Measurements from ENCODE around the gene ABHD15. TPM values are rescaled to one million over a fixed set of nuclear protein-coding genes. Genes with fewer than 3 reads are reported as not detected.
A peak's percentile ranks its signal among the peaks of the same experiment; 100 is the strongest.

The ABHD15 gene
- total and polyA plus RNA-seq, 2 donors (not counting 1 experiment from before 2014, with no cell fraction given), result 10.9 to 44.1 TPM

DNA sequence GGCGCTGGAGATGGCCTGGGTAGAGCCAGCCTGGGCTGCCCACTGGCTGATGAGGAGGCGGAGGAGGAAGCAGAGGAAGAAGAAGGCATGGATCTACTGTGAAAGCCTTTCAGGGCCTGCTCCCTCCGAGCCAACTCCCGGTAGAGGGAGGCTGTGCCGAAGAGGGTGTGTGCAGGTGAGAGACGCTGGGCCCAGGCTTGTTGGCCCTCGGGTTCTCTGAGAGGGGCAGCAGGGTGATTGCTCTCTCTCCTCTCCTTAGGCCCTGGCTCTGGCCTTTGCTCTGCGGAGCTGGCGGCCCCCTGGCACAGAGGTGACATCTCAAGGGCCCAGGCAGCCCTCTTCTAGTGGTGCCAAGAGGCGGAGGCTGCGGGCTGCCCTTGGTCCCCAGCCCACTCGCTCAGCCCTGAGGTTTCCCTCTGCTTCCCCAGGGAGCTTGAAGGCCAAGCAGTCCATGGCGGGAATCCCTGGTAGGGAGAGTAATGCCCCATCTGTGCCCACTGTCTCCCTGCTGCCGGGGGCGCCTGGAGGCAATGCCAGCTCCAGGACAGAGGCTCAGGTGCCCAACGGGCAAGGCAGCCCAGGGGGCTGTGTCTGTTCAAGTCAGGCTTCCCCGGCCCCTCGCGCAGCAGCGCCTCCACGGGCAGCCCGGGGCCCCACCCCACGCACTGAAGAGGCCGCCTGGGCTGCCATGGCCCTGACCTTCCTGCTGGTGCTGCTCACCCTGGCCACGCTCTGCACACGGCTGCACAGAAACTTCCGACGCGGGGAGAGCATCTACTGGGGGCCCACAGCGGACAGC is 5.2 kb upstream of the ABHD15 start:
- ChIA-PET CTCF (interaction anchor here (0.6 to 24.3 kb wide), 16 partner anchors 12 to 532 kb away, joined by 3 to 336 read pairs (median 6); partner anchors contain the start of gene ANKRD13B), POLR2A (interaction anchor here (0.5 to 1.5 kb wide), 6 partner anchors 10 to 189 kb away, joined by 3 to 6 read pairs (median 4); no protein-coding TSS in a partner anchor)
- Mint-ChIP-seq H3K9me3 (ENCODE audit: insufficient read depth) (no peaks in the 10 kb centered on the region), H3K27me3 (no peaks in the 10 kb centered on the region), H3K27ac (no peak overlapping the region), H3K4me3 (peak overlapping the region; percentile 44), H3K4me1 (peaks cover 26% of the 10 kb centered on the region)
- Histone ChIP-seq H3K36me3 (replicated peaks in 1 of 2; ENCODE audit: control extremely low read depth in 1 of 2, control insufficient read depth in 1 of 2, extremely low read depth in 1 of 2, insufficient read depth in 2 of 2, low read length in 1 of 2) (peaks cover 0 to 35% of the 10 kb centered on the region in 2 experiments), H3K9me3 (ENCODE audit: control extremely low read depth in 1 of 3, control insufficient read depth in 2 of 3, insufficient read depth in 1 of 3, low read length in 2 of 3) (no peaks in the 10 kb centered on the region), H3K79me2 (ENCODE audit: control insufficient read depth, insufficient read depth, low read length) (peaks cover 6% of the 10 kb centered on the region), H3K27me3 (replicated peaks in 1 of 4; ENCODE audit: control extremely low read depth in 1 of 4, control insufficient read depth in 3 of 4, insufficient read depth in 4 of 4, low read length in 3 of 4) (no peaks in the 10 kb centered on the region), H3K4me2 (replicated peaks; ENCODE audit: low read depth, low read length, poor library complexity, severe bottlenecking) (peak overlapping the region; percentile 68), H3K4me1 (ENCODE audit: control insufficient read depth in 2 of 2, insufficient read depth in 2 of 2, low read length in 2 of 2) (peaks cover 15 to 28% of the 10 kb centered on the region in 2 donors), H2AFZ (ENCODE audit: insufficient read depth, low read depth, low read length, poor library complexity, severe bottlenecking) (no peak overlapping the region), H3K9ac (ENCODE audit: low read length) (no peak overlapping the region), H4K20me1 (ENCODE audit: control insufficient read depth, insufficient read depth, low read length, poor library complexity, severe bottlenecking) (peaks cover 37% of the 10 kb centered on the region), H3K27ac (ENCODE audit: low read length in 2 of 2) (no peak overlapping the region), H3K4me3 (ENCODE audit: control extremely low read depth in 1 of 5, extremely low read depth in 1 of 5, insufficient read depth in 1 of 5, low read depth in 2 of 5, low read length in 4 of 5) (no peak overlapping the region)
- intact Hi-C loops (cut with micrococcal nuclease), result no loop called here
- 83% methylated on average over 28 of the region's 30 CpGs for WGBS (ENCODE audit: insufficient coverage)
- no peak for TF ChIP-seq EZH2 (IDR thresholded peaks at IDR 0.05; ENCODE audit: borderline replicate concordance, insufficient read depth, low read depth, low read length, poor library complexity, severe bottlenecking)
- TF ChIP-seq, protein P1, sequence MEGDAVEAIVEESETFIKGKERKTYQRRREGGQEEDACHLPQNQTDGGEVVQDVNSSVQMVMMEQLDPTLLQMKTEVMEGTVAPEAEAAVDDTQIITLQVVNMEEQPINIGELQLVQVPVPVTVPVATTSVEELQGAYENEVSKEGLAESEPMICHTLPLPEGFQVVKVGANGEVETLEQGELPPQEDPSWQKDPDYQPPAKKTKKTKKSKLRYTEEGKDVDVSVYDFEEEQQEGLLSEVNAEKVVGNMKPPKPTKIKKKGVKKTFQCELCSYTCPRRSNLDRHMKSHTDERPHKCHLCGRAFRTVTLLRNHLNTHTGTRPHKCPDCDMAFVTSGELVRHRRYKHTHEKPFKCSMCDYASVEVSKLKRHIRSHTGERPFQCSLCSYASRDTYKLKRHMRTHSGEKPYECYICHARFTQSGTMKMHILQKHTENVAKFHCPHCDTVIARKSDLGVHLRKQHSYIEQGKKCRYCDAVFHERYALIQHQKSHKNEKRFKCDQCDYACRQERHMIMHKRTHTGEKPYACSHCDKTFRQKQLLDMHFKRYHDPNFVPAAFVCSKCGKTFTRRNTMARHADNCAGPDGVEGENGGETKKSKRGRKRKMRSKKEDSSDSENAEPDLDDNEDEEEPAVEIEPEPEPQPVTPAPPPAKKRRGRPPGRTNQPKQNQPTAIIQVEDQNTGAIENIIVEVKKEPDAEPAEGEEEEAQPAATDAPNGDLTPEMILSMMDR (IDR thresholded peaks at IDR 0.05), result no peak
- DNase-seq (peak; percentile 27), ATAC-seq (ENCODE audit: low read depth) (no peak)

DNA sequence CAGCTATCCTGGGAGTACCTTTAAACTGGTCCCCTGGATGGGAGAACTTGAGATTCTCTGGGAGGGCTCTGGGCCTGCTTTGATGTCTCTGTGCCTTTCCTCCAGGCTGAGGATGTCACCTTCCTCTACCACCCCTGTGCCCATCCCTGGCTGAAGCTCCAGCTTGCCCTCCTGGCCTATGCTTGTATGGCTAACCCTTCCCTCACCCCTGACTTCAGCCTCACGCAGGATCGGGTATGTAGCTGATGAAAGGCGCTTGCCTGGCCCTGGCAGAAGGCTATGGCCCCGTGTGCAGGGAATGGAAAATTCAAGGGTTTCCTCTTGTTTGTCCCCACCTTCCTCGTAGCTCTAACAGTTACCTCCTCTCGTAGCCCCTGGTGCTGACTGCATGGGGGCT is 4.6 kb upstream of the ABHD15 start:
- H3K4me1 ChIP-seq (ENCODE audit: control insufficient read depth in 2 of 2, insufficient read depth in 2 of 2, low read length in 2 of 2), result peaks cover 15 to 28% of the 10 kb centered on the region in 2 donors
- no peak overlapping the region for H2AFZ ChIP-seq (ENCODE audit: insufficient read depth, low read depth, low read length, poor library complexity, severe bottlenecking)
- H3K4me1 Mint-ChIP-seq, result peaks cover 26% of the 10 kb centered on the region
- H3K27me3 Mint-ChIP-seq, result no peaks in the 10 kb centered on the region
- no peak overlapping the region for H3K27ac ChIP-seq (ENCODE audit: low read length in 2 of 2)
- H3K27me3 ChIP-seq (replicated peaks in 1 of 4; ENCODE audit: control extremely low read depth in 1 of 4, control insufficient read depth in 3 of 4, insufficient read depth in 4 of 4, low read length in 3 of 4), result no peaks in the 10 kb centered on the region
- DNase-seq (peak; percentile 24), ATAC-seq (ENCODE audit: low read depth) (no peak)
- TF ChIP-seq, protein P1 (IDR thresholded peaks at IDR 0.05), result no peak
- TF ChIP-seq EZH2 (IDR thresholded peaks at IDR 0.05; ENCODE audit: borderline replicate concordance, insufficient read depth, low read depth, low read length, poor library complexity, severe bottlenecking), result no peak
- H3K4me3 ChIP-seq (ENCODE audit: control extremely low read depth in 1 of 5, extremely low read depth in 1 of 5, insufficient read depth in 1 of 5, low read depth in 2 of 5, low read length in 4 of 5), result no peak overlapping the region
- POLR2A ChIA-PET, result interaction anchor here (0.6 to 1.5 kb wide), 4 partner anchors 20 to 77 kb away, joined by 3 to 6 read pairs (median 4); no protein-coding TSS in a partner anchor
- H3K79me2 ChIP-seq (ENCODE audit: control insufficient read depth, insufficient read depth, low read length), result peaks cover 6% of the 10 kb centered on the region
- H3K4me3 Mint-ChIP-seq, result peak overlapping the region; percentile 44
- H3K4me2 ChIP-seq (replicated peaks; ENCODE audit: low read depth, low read length, poor library complexity, severe bottlenecking), result no peak overlapping the region
- intact Hi-C loops (cut with micrococcal nuclease), result no loop called here
- CTCF ChIA-PET, result interaction anchor here (1.4 to 24.3 kb wide), 6 partner anchors 11 to 202 kb away, joined by 4 to 336 read pairs (median 28); no protein-coding TSS in a partner anchor
- H3K9me3 Mint-ChIP-seq (ENCODE audit: insufficient read depth), result no peaks in the 10 kb centered on the region
- H4K20me1 ChIP-seq (ENCODE audit: control insufficient read depth, insufficient read depth, low read length, poor library complexity, severe bottlenecking), result peaks cover 34% of the 10 kb centered on the region
- H3K9me3 ChIP-seq (ENCODE audit: control extremely low read depth in 1 of 3, control insufficient read depth in 2 of 3, insufficient read depth in 1 of 3, low read length in 2 of 3), result no peaks in the 10 kb centered on the region
- H3K27ac Mint-ChIP-seq, result no peak overlapping the region
- WGBS (ENCODE audit: insufficient coverage), result 95% methylated on average over 4 of the region's 6 CpGs
- peaks cover 0 to 29% of the 10 kb centered on the region in 2 experiments for H3K36me3 ChIP-seq (replicated peaks in 1 of 2; ENCODE audit: control extremely low read depth in 1 of 2, control insufficient read depth in 1 of 2, extremely low read depth in 1 of 2, insufficient read depth in 2 of 2, low read length in 1 of 2)
- no peak overlapping the region for H3K9ac ChIP-seq (ENCODE audit: low read length)

Data from B cell (primary cell).